HL-60 (cell line): ENCODE data around the gene TMEM79.

Experiments
- DNase-seq, 2 experiments: peaks; one replicate each; pipeline ENCODE4 v3.0.0-alpha.2; 2010 to 2020; ENCODE audit warnings: low read depth in 1 of 2, low spot score in 1 of 2
- H3K27ac ChIP-seq: fragments of 250-450 bp; sonication (Bioruptor Pico); replicated peaks from 2 replicates; pipeline ENCODE4 v1.5.1; 2020; ENCODE audit warnings: mild to moderate bottlenecking, moderate library complexity
- H3K27me3 ChIP-seq: fragments of 250-450 bp; sonication (Bioruptor Pico); 2 replicates; pipeline ENCODE4 v1.5.1; 2021; ENCODE audit warnings: mild to moderate bottlenecking, moderate library complexity; ENCODE audit not compliant: insufficient read depth, poor library complexity, severe bottlenecking
- H3K4me3 ChIP-seq: replicated peaks from 2 replicates; pipeline ENCODE4 v1.5.1; 2011; ENCODE audit warnings: mild to moderate bottlenecking, control low read depth, low read length; ENCODE audit not compliant: insufficient read depth
- CTCF ChIP-seq: IDR thresholded peaks from one replicate; pipeline ENCODE4 v1.5.1; 2011; ENCODE audit warnings: low read length, control low read depth, inconsistent platforms; ENCODE audit not compliant: insufficient read depth
- GABPA ChIP-seq: IDR thresholded peaks from 2 replicates; pipeline ENCODE4 v1.6.1; 2012; ENCODE audit warnings: low read depth
- POLR2AphosphoS5 ChIP-seq: IDR thresholded peaks from 2 replicates; pipeline ENCODE4 v1.6.1; 2012; ENCODE audit warnings: low read depth
- REST ChIP-seq: IDR thresholded peaks from 2 replicates; pipeline ENCODE4 v1.6.1; 2012; ENCODE audit warnings: low read depth; ENCODE audit not compliant: insufficient replicate concordance
- SPI1 ChIP-seq: IDR thresholded peaks from 2 replicates; pipeline ENCODE4 v1.6.1; 2012; ENCODE audit warnings: low read depth, mild to moderate bottlenecking, borderline replicate concordance

Gene TMEM79

GRCh38 chr1:156245451-156246232, 38.5 kb upstream of the TMEM79 start:
- Histone ChIP-seq H3K4me3 (peak overlapping the region; percentile 21), H3K27me3 (no peaks in the 10 kb centered on the region), H3K27ac (no peak overlapping the region)
- DNase-seq: peak; percentile 39 to 53
- TF ChIP-seq REST: no peak
- TF ChIP-seq CTCF: no peak
- TF ChIP-seq SPI1: no peak
- TF ChIP-seq POLR2AphosphoS5: peak; percentile 49
- no peak for TF ChIP-seq GABPA

GRCh38 chr1:156246241-156246780, 37.8 kb upstream of the TMEM79 start:
- no peak overlapping the region for H3K4me3 ChIP-seq
- DNase-seq: no peak
- no peak overlapping the region for H3K27ac ChIP-seq
- H3K27me3 ChIP-seq: no peaks in the 10 kb centered on the region
- TF ChIP-seq POLR2AphosphoS5 (no peak), GABPA (no peak), REST (no peak), CTCF (no peak), SPI1 (no peak)

GRCh38 chr1:156246781-156247459, 37.2 kb upstream of the TMEM79 start:
- Histone ChIP-seq H3K4me3 (no peak overlapping the region), H3K27me3 (no peaks in the 10 kb centered on the region), H3K27ac (no peak overlapping the region)
- DNase-seq: no peak
- TF ChIP-seq SPI1: no peak
- no peak; the same call in 1 of the 2 replicates for TF ChIP-seq POLR2AphosphoS5
- TF ChIP-seq CTCF: no peak
- no peak for TF ChIP-seq REST
- no peak for TF ChIP-seq GABPA
